ENCODE data around the gene CAPN15.

CAPN15 gene

GRCh38 chr16:496097-496886 lies 31.2 kb upstream of the CAPN15 start:
- TF ChIP-seq ZBTB7A (IDR thresholded peaks at IDR 0.05; ENCODE audit: low read depth) (no peak), MAX (IDR thresholded peaks at IDR 0.05) (no peak), YY1 (IDR thresholded peaks at IDR 0.05; ENCODE audit: low read depth) (no peak), CREB1 (IDR thresholded peaks at IDR 0.05; ENCODE audit: low read depth) (no peak), TCF12 (IDR thresholded peaks at IDR 0.05; ENCODE audit: low read depth) (no peak)

GRCh38 chr16:497258-497657 lies 30.3 kb upstream of the CAPN15 start:
- TF ChIP-seq CREB1 (IDR thresholded peaks at IDR 0.05; ENCODE audit: low read depth) = no peak
- TF ChIP-seq ZBTB7A (IDR thresholded peaks at IDR 0.05; ENCODE audit: low read depth) = no peak
- no peak for TF ChIP-seq EP300 (IDR thresholded peaks at IDR 0.05; ENCODE audit: borderline replicate concordance)
- no peak for TF ChIP-seq EGR1 (IDR thresholded peaks at IDR 0.05)
- TF ChIP-seq RAD21 (IDR thresholded peaks at IDR 0.05; ENCODE audit: low read depth) = no peak
- TF ChIP-seq, protein P1, sequence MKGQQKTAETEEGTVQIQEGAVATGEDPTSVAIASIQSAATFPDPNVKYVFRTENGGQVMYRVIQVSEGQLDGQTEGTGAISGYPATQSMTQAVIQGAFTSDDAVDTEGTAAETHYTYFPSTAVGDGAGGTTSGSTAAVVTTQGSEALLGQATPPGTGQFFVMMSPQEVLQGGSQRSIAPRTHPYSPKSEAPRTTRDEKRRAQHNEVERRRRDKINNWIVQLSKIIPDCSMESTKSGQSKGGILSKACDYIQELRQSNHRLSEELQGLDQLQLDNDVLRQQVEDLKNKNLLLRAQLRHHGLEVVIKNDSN (IDR thresholded peaks at IDR 0.05) = no peak

GRCh38 chr16:499924-500323 lies 27.6 kb upstream of the CAPN15 start:
- no peak for TF ChIP-seq RAD21 (IDR thresholded peaks at IDR 0.05; ENCODE audit: low read depth)
- TF ChIP-seq, protein P1 (IDR thresholded peaks at IDR 0.05) = no peak
- no peak for TF ChIP-seq EGR1 (IDR thresholded peaks at IDR 0.05)
- TF ChIP-seq CEBPB (IDR thresholded peaks at IDR 0.05) = no peak
- TF ChIP-seq EP300 (IDR thresholded peaks at IDR 0.05; ENCODE audit: borderline replicate concordance) = no peak
- TF ChIP-seq, protein P2, sequence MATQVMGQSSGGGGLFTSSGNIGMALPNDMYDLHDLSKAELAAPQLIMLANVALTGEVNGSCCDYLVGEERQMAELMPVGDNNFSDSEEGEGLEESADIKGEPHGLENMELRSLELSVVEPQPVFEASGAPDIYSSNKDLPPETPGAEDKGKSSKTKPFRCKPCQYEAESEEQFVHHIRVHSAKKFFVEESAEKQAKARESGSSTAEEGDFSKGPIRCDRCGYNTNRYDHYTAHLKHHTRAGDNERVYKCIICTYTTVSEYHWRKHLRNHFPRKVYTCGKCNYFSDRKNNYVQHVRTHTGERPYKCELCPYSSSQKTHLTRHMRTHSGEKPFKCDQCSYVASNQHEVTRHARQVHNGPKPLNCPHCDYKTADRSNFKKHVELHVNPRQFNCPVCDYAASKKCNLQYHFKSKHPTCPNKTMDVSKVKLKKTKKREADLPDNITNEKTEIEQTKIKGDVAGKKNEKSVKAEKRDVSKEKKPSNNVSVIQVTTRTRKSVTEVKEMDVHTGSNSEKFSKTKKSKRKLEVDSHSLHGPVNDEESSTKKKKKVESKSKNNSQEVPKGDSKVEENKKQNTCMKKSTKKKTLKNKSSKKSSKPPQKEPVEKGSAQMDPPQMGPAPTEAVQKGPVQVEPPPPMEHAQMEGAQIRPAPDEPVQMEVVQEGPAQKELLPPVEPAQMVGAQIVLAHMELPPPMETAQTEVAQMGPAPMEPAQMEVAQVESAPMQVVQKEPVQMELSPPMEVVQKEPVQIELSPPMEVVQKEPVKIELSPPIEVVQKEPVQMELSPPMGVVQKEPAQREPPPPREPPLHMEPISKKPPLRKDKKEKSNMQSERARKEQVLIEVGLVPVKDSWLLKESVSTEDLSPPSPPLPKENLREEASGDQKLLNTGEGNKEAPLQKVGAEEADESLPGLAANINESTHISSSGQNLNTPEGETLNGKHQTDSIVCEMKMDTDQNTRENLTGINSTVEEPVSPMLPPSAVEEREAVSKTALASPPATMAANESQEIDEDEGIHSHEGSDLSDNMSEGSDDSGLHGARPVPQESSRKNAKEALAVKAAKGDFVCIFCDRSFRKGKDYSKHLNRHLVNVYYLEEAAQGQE (IDR thresholded peaks at IDR 0.05; ENCODE audit: low read depth) = no peak
- no peak for TF ChIP-seq FOXM1 (IDR thresholded peaks at IDR 0.05; ENCODE audit: borderline replicate concordance, low read depth)
- TF ChIP-seq TEAD4 (IDR thresholded peaks at IDR 0.05) = no peak
- TF ChIP-seq YY1 (IDR thresholded peaks at IDR 0.05; ENCODE audit: low read depth) = no peak
- no peak for TF ChIP-seq TCF12 (IDR thresholded peaks at IDR 0.05; ENCODE audit: low read depth)
- no peak for TF ChIP-seq TAF1 (IDR thresholded peaks at IDR 0.05; ENCODE audit: low read depth)
- no peak for TF ChIP-seq NFIC (IDR thresholded peaks at IDR 0.05)
- TF ChIP-seq MAX (IDR thresholded peaks at IDR 0.05) = no peak
- no peak for TF ChIP-seq ZBTB7A (IDR thresholded peaks at IDR 0.05; ENCODE audit: low read depth)
- TF ChIP-seq CREB1 (IDR thresholded peaks at IDR 0.05; ENCODE audit: low read depth) = no peak

DNA sequence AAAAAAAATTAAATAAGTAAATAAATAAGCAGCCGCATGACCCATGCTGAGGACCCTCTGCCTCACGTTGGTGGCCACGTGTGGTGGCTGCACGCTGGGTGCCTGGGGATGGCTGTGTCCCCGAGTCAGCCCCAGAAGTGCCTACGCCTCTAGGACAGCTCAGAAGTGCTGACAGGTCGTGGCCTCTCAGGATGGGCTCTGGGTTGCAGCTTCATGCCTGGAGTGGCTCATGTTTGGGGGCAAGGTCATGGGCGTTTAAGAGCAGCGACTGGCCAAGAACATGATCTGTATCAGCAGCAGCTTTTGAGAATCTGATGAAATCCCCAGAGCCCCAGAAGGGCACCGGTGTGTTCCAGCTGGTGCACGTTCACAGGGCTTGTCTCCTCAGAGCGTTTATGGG lies 26.8 kb upstream of the CAPN15 start:
- TF ChIP-seq RAD21 (IDR thresholded peaks at IDR 0.05; ENCODE audit: low read depth) (no peak), FOXM1 (IDR thresholded peaks at IDR 0.05; ENCODE audit: borderline replicate concordance, low read depth) (no peak), EP300 (IDR thresholded peaks at IDR 0.05; ENCODE audit: borderline replicate concordance) (no peak), YY1 (IDR thresholded peaks at IDR 0.05; ENCODE audit: low read depth) (no peak), MAX (IDR thresholded peaks at IDR 0.05) (no peak), TEAD4 (IDR thresholded peaks at IDR 0.05) (no peak), TCF12 (IDR thresholded peaks at IDR 0.05; ENCODE audit: low read depth) (no peak)
- TF ChIP-seq, protein P1 (IDR thresholded peaks at IDR 0.05) = no peak
- TF ChIP-seq, protein P2 (IDR thresholded peaks at IDR 0.05; ENCODE audit: low read depth) = no peak

- TF ChIP-seq CREB1 (IDR thresholded peaks at IDR 0.05; ENCODE audit: low read depth) (no peak), TCF12 (IDR thresholded peaks at IDR 0.05; ENCODE audit: low read depth) (no peak), TEAD4 (IDR thresholded peaks at IDR 0.05) (no peak), FOXM1 (IDR thresholded peaks at IDR 0.05; ENCODE audit: borderline replicate concordance, low read depth) (no peak), ZBTB7A (IDR thresholded peaks at IDR 0.05; ENCODE audit: low read depth) (no peak), MAX (IDR thresholded peaks at IDR 0.05) (no peak), YY1 (IDR thresholded peaks at IDR 0.05; ENCODE audit: low read depth) (no peak), NFIC (IDR thresholded peaks at IDR 0.05) (no peak), TAF1 (IDR thresholded peaks at IDR 0.05; ENCODE audit: low read depth) (no peak), EGR1 (IDR thresholded peaks at IDR 0.05) (no peak), RAD21 (IDR thresholded peaks at IDR 0.05; ENCODE audit: low read depth) (no peak), EP300 (IDR thresholded peaks at IDR 0.05; ENCODE audit: borderline replicate concordance) (no peak), CEBPB (IDR thresholded peaks at IDR 0.05) (no peak)
- TF ChIP-seq, protein P2 (IDR thresholded peaks at IDR 0.05; ENCODE audit: low read depth) = no peak
- TF ChIP-seq, protein P1 (IDR thresholded peaks at IDR 0.05) = no peak
Observed at GRCh38 chr16:502179-502943, 25.2 kb upstream of the CAPN15 start.

Data from Ishikawa (cell line).